Mesothelial cell of epicardium (in vitro differentiated cells): Measurements from ENCODE around the gene PLA2G7. TPM values are rescaled to one million over a fixed set of nuclear protein-coding genes. Genes with fewer than 3 reads are reported as not detected.

Experiments used
- DNase-seq, 2 experiments: peaks; one replicate each; pipeline ENCODE4 v3.0.0; 2021; ENCODE audit warnings: low spot score in 2 of 2; ENCODE audit not compliant: unreplicated experiment in 2 of 2
- H3K27ac Mint-ChIP-seq: 2 replicates; pipeline ENCODE4 v1.8.0; 2021; ENCODE audit warnings: mixed read lengths
- H3K27me3 Mint-ChIP-seq: 2 replicates; pipeline ENCODE4 v1.8.0; 2021; ENCODE audit warnings: low read depth, mixed read lengths
- H3K36me3 Mint-ChIP-seq: 2 replicates; pipeline ENCODE4 v1.8.0; 2021; ENCODE audit warnings: mixed read lengths
- H3K4me1 Mint-ChIP-seq: 2 replicates; pipeline ENCODE4 v1.8.0; 2021; ENCODE audit warnings: mixed read lengths
- H3K4me3 Mint-ChIP-seq: 2 replicates; pipeline ENCODE4 v1.8.0; 2021; ENCODE audit warnings: mild to moderate bottlenecking, moderate library complexity, mixed read lengths
- H3K9me3 Mint-ChIP-seq: 2 replicates; pipeline ENCODE4 v1.8.0; 2021; ENCODE audit warnings: mixed read lengths
- CTCF ChIP-seq: fragments of 200-600 bp; sonication (generic); IDR thresholded peaks from one replicate; pipeline ENCODE4 v1.5.0; 2021; ENCODE audit warnings: antibody characterized with exemption; ENCODE audit not compliant: unreplicated experiment
- total RNA-seq: library from RNA; stranded (reverse); gene quantifications from 3 replicates; pipeline ENCODE4 v1.2.1, GENCODE V29; 2021

PLA2G7 gene
- total RNA-seq, 1 donor from 2014 or later = 0.54 TPM

GRCh38 chr6:46657642-46658041 is 77.5 kb downstream of the PLA2G7 start:
- H3K27me3 Mint-ChIP-seq = peaks cover 21% of the 10 kb centered on the region
- peaks cover 4% of the 10 kb centered on the region for H3K4me1 Mint-ChIP-seq
- no peak overlapping the region for H3K4me3 Mint-ChIP-seq
- DNase-seq = no peak
- no peak for TF ChIP-seq CTCF
- no peaks in the 10 kb centered on the region for H3K9me3 Mint-ChIP-seq
- peaks cover 3% of the 10 kb centered on the region for H3K36me3 Mint-ChIP-seq
- H3K27ac Mint-ChIP-seq = no peak overlapping the region

GRCh38 chr6:46655803-46656202 is 79.4 kb downstream of the PLA2G7 start:
- no peaks in the 10 kb centered on the region for H3K9me3 Mint-ChIP-seq
- H3K4me3 Mint-ChIP-seq = no peak overlapping the region
- peaks cover 3% of the 10 kb centered on the region for H3K36me3 Mint-ChIP-seq
- H3K27ac Mint-ChIP-seq = no peak overlapping the region
- no peak for TF ChIP-seq CTCF
- peaks cover 14% of the 10 kb centered on the region for H3K4me1 Mint-ChIP-seq
- DNase-seq = no peak
- H3K27me3 Mint-ChIP-seq = peaks cover 21% of the 10 kb centered on the region

Other genes with a start within 250 kb of the PLA2G7 start
- gene RCAN2, start 243.9 kb downstream of the PLA2G7 start, total RNA-seq = 3.6 to 4.0 TPM (median 3.9 TPM) in 3 replicates
- gene CYP39A1, start 82.6 kb downstream of the PLA2G7 start, total RNA-seq = 6.1 to 6.9 TPM (median 6.3 TPM) in 3 replicates
- 33.8 to 40.5 TPM (median 34.6 TPM) in 3 replicates for gene SLC25A27, start 82.4 kb downstream of the PLA2G7 start, total RNA-seq
- gene TDRD6, start 47.5 kb downstream of the PLA2G7 start, total RNA-seq = 0.24 to 0.51 TPM (median 0.43 TPM) in 3 replicates
- gene ANKRD66, start 11.6 kb upstream of the PLA2G7 start, total RNA-seq = not detected in 3 replicates
- 0.16 TPM in 1 of 3 replicates, not detected in the others for gene MEP1A, start 58.0 kb upstream of the PLA2G7 start, total RNA-seq
- gene ADGRF5, start 186.6 kb upstream of the PLA2G7 start, total RNA-seq = 0.16 to 0.32 TPM in 2 of 3 replicates, not detected in the other